ENCODE data around the gene DPYD.

Gene DPYD

GRCh38 chr1:97071173-97071572 lies 849.7 kb downstream of the DPYD start:
- DNase-seq: no peak

- DNase-seq: no peak
Measured at GRCh38 chr1:97070376-97070775, 850.5 kb downstream of the DPYD start.

GRCh38 chr1:97069312-97069711 lies 851.5 kb downstream of the DPYD start:
- no peak for DNase-seq

- DNase-seq: no peak
Measured at GRCh38 chr1:97066860-97067259, 854.0 kb downstream of the DPYD start.

- DNase-seq: no peak
Measured at GRCh38 chr1:97063532-97063931, 857.3 kb downstream of the DPYD start.

- no peak for DNase-seq
Measured at GRCh38 chr1:97061604-97062003, 859.2 kb downstream of the DPYD start.

GRCh38 chr1:97056386-97056785 lies 864.4 kb downstream of the DPYD start:
- DNase-seq: no peak

- no peak for DNase-seq
Measured at GRCh38 chr1:97053268-97053667, 867.6 kb downstream of the DPYD start.

- DNase-seq: no peak
Measured at GRCh38 chr1:97051823-97052222, 869.0 kb downstream of the DPYD start.

GRCh38 chr1:97050506-97050905 lies 870.3 kb downstream of the DPYD start:
- peak in 1 of 2 experiments; percentile 5 for DNase-seq

GRCh38 chr1:97047421-97047793 lies 873.4 kb downstream of the DPYD start:
- DNase-seq: no peak

GRCh38 chr1:97046765-97047420 lies 873.9 kb downstream of the DPYD start:
- no peak for DNase-seq

GRCh38 chr1:97044159-97044760 lies 876.6 kb downstream of the DPYD start:
- DNase-seq: no peak

GRCh38 chr1:97042551-97042950 lies 878.3 kb downstream of the DPYD start:
- no peak for DNase-seq

GRCh38 chr1:97041026-97041425 lies 879.8 kb downstream of the DPYD start:
- DNase-seq: no peak

- no peak for DNase-seq
Measured at GRCh38 chr1:97038410-97038809, 882.4 kb downstream of the DPYD start.

- DNase-seq: no peak
Measured at GRCh38 chr1:97034651-97035050, 886.2 kb downstream of the DPYD start.

- no peak for DNase-seq
Measured at GRCh38 chr1:97033949-97034348, 886.9 kb downstream of the DPYD start.
